GM19240 (cell line): ENCODE data around the gene MYO1E.

Source experiments
- DNase-seq: peaks from one replicate; pipeline ENCODE4 v3.0.0; 2011; ENCODE audit warnings: low spot score; ENCODE audit not compliant: insufficient read length

The MYO1E gene

GRCh38 chr15:59087731-59088130 is 284.9 kb downstream of the MYO1E start:
- no peak for DNase-seq
